HUES6 (cell line): ENCODE results near the gene GAST.

Experiments used
- H3K27ac ChIP-seq: 2 replicates; pipeline ENCODE4 v1.7.0; 2013; ENCODE audit warnings: low read depth, mild to moderate bottlenecking, low read length, inconsistent platforms
- H3K27me3 ChIP-seq: 2 replicates; pipeline ENCODE4 v1.6.1; 2013; ENCODE audit warnings: low read length; ENCODE audit not compliant: control insufficient read depth, insufficient read depth
- H3K36me3 ChIP-seq: 2 replicates; pipeline ENCODE4 v1.6.1; 2013; ENCODE audit warnings: low read length; ENCODE audit not compliant: control insufficient read depth, insufficient read depth
- H3K4me1 ChIP-seq: 2 replicates; pipeline ENCODE4 v1.6.1; 2013; ENCODE audit warnings: low read length; ENCODE audit not compliant: control insufficient read depth, insufficient read depth
- H3K4me3 ChIP-seq: 2 replicates; pipeline ENCODE4 v1.5.1; 2013; ENCODE audit warnings: low read depth, low read length
- H3K9ac ChIP-seq: one replicate; pipeline ENCODE4 v1.6.1; 2013; ENCODE audit warnings: mild to moderate bottlenecking, low read length
- H3K9me3 ChIP-seq: 2 replicates; pipeline ENCODE4 v1.6.1; 2013; ENCODE audit warnings: low read depth, low read length; ENCODE audit not compliant: control insufficient read depth, insufficient read depth

GAST gene, protein sequence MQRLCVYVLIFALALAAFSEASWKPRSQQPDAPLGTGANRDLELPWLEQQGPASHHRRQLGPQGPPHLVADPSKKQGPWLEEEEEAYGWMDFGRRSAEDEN

GRCh38 chr17:41711669-41712400, at the start of gene GAST:
GAST (plus strand) TSS chr17:41712331; CDS start chr17:41715437, 3,106 bp downstream.
- Histone ChIP-seq H3K27me3 (peaks cover 90% of the 10 kb centered on the region), H3K4me3 (no peak within 1 kb of the TSS), H3K27ac (no peak within 1 kb of the TSS), H3K36me3 (no peaks in the 10 kb centered on the region), H3K9ac (no peak within 1 kb of the TSS), H3K9me3 (peaks cover 4% of the 10 kb centered on the region; the same call in 1 of the 2 replicates), H3K4me1 (peaks cover 6% of the 10 kb centered on the region; the same call in 1 of the 2 replicates)

DNA sequence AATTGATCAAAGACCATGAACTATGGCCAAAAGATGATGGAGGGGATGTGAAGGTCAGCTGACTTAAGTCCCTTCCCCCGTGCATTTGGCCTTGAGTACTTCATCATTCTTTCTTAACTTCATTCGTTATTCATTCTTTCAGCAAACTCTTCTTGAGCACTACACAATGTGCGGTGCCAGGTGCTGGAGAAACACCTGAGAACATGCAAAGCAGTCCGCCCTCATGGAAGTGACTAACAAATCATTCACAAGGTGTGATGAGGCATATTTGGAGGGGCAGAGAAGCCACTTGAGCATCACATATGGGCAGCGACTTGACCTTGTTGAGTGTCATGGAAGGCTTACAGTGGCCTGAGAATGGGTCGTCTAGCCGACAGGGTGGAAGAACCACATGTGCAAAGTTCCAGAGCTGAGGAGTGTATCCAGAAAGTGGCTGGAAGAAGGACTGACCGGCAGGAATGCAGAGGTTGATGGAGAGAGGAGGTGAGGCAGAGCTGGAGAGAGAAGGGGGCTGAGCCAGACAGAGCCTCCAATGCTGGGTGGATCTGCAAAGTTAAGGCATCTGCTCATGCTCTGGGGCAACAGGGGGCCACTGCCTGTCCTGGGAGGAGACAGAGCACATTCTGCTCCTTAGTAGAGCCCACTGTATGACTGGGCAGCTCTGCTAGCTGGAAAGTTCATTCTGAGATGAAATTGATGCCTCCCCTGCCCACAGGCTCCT, 48.5 kb upstream of the GAST start:
- Histone ChIP-seq H3K36me3 (no peaks in the 10 kb centered on the region), H3K4me1 (peaks cover 18% of the 10 kb centered on the region), H3K27ac (no peak overlapping the region), H3K9ac (no peak overlapping the region), H3K27me3 (peaks cover 7% of the 10 kb centered on the region; the same call in 1 of the 2 replicates), H3K9me3 (no peaks in the 10 kb centered on the region), H3K4me3 (no peak overlapping the region)

DNA sequence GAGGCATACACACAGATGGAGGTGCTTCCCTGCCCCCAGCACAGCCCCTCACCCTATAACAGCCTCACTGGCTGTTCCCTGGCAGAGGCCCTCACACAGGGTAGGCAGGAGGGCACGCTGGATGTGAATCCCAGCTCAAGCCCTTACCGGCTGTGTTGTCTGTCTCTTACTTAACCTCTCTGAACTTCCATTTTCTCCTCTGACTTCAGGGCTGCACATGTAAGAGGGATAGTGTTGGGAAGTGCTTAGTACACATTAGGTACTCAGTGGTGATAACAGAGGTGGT, 48.0 kb upstream of the GAST start:
- no peak overlapping the region for H3K4me3 ChIP-seq
- H3K27me3 ChIP-seq: peaks cover 7% of the 10 kb centered on the region; the same call in 1 of the 2 replicates
- H3K4me1 ChIP-seq: peaks cover 18% of the 10 kb centered on the region
- H3K9ac ChIP-seq: no peak overlapping the region
- H3K27ac ChIP-seq: no peak overlapping the region
- no peaks in the 10 kb centered on the region for H3K9me3 ChIP-seq
- no peaks in the 10 kb centered on the region for H3K36me3 ChIP-seq

DNA sequence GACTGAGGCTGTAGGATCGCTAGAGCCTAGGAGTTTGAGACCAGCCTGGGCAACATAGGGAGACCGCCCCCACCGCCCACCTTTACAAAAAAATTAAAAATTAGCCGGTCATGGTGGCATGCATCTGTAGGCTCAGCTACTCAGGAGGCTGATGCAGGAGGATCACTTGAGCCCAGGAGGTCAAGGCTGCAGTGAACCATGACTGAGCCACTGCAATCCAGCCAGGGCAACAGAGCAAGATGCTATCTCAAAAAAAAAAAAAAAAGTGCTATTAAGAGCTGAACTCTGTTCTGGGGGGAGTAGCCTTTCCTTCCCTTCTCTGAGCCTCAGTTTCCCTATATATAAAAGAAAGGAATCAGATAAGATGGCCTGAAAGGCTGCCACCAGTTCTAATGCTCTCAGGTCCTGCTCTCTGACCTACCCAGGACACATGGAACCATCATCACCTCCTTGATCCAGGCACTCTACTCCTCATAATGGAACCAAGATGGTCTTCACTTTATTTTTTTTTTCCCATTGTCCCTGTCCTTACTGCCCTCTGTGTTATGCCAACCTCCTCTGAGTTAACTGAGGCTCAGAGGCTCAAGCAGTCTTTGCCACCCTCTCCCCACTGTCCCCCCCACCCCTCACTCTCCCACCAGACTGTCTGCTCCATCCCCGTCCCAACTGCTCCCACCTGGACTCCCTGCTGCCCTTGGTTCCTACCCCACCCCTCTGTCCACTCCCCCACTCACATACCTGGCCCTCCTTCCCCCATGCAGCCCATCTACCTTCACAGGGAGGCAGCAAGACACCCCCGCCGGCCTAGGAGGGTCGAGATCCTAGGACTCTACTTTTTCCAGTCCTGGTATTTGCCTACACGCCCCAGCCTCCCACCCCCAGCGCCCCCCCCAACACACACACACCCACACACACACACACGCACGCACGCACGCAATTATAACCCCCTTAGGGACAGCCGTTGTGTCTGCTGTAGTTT, 47.3 kb upstream of the GAST start:
- no peaks in the 10 kb centered on the region for H3K36me3 ChIP-seq
- H3K9ac ChIP-seq: no peak overlapping the region
- H3K4me3 ChIP-seq: peak overlapping the region; percentile 35
- no peak overlapping the region for H3K27ac ChIP-seq
- H3K9me3 ChIP-seq: no peaks in the 10 kb centered on the region
- H3K27me3 ChIP-seq: peaks cover 7% of the 10 kb centered on the region; the same call in 1 of the 2 replicates
- peaks cover 16% of the 10 kb centered on the region for H3K4me1 ChIP-seq

GRCh38 chr17:41665566-41666236, 46.4 kb upstream of the GAST start:
- H3K27me3 ChIP-seq: peaks cover 7% of the 10 kb centered on the region; the same call in 1 of the 2 replicates
- H3K9ac ChIP-seq: no peak overlapping the region
- H3K4me1 ChIP-seq: peaks cover 12% of the 10 kb centered on the region
- no peaks in the 10 kb centered on the region for H3K9me3 ChIP-seq
- no peak overlapping the region for H3K27ac ChIP-seq
- no peaks in the 10 kb centered on the region for H3K36me3 ChIP-seq
- peak overlapping the region; percentile 64 for H3K4me3 ChIP-seq

- H3K9ac ChIP-seq: no peak overlapping the region
- no peaks in the 10 kb centered on the region for H3K36me3 ChIP-seq
- H3K4me1 ChIP-seq: peaks cover 12% of the 10 kb centered on the region
- no peaks in the 10 kb centered on the region for H3K9me3 ChIP-seq
- peaks cover 7% of the 10 kb centered on the region; the same call in 1 of the 2 replicates for H3K27me3 ChIP-seq
- peak overlapping the region; percentile 64 for H3K4me3 ChIP-seq
- H3K27ac ChIP-seq: no peak overlapping the region
Measured at GRCh38 chr17:41666237-41666641, 45.9 kb upstream of the GAST start.

- H3K27ac ChIP-seq: no peak overlapping the region
- peaks cover 7% of the 10 kb centered on the region; the same call in 1 of the 2 replicates for H3K27me3 ChIP-seq
- peaks cover 12% of the 10 kb centered on the region for H3K4me1 ChIP-seq
- peak overlapping the region; percentile 64 for H3K4me3 ChIP-seq
- H3K9ac ChIP-seq: peak overlapping the region; percentile 11
- no peaks in the 10 kb centered on the region for H3K36me3 ChIP-seq
- H3K9me3 ChIP-seq: no peaks in the 10 kb centered on the region
Measured at GRCh38 chr17:41666708-41667279, 45.3 kb upstream of the GAST start.

DNA sequence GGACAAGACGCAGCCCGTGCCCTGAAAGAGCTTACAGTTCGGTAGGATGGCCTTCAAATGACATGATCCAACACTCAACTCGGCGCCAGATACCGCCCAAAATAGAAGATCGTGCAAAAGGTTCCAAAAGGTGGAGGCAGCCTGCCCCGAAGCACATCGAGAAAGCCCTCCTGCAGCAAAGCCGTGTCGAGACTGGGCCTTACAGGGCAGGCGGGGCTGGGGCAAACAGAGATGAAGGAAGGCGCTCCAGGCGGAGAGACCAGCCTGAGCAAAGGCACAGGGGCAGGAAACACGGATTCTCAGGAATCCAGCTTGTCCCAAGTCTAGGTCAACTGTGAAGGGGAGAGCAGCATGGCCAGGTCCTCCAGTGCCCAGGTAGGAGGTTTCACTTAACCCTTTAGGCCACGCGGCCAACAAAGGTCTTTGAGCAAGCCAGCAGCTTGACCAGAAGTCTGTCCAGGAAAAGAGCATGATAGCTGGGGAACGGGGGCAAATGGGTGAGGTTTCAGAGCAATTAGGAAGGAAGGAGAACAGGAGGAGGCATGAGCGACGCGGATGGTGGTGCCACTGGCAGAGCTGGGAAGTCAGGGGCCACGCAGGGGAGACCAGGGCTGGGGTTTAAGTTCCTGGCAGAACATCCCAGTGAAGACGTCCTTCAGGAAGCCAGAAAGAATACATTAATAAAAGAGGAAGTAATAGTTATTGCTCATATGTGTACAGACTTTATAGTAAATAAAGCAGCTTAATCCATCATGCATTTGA, 44.7 kb upstream of the GAST start:
- Histone ChIP-seq H3K27me3 (peaks cover 7% of the 10 kb centered on the region; the same call in 1 of the 2 replicates), H3K36me3 (no peaks in the 10 kb centered on the region), H3K4me1 (peaks cover 12% of the 10 kb centered on the region), H3K9ac (peak overlapping the region; percentile 11), H3K27ac (no peak overlapping the region), H3K9me3 (no peaks in the 10 kb centered on the region), H3K4me3 (peak overlapping the region; percentile 64)

- Histone ChIP-seq H3K27me3 (no peaks in the 10 kb centered on the region), H3K4me3 (no peak overlapping the region), H3K9ac (no peak overlapping the region), H3K36me3 (no peaks in the 10 kb centered on the region), H3K9me3 (no peaks in the 10 kb centered on the region), H3K27ac (no peak overlapping the region), H3K4me1 (peaks cover 18% of the 10 kb centered on the region)
Measured at GRCh38 chr17:41672153-41672552, 40.0 kb upstream of the GAST start.
